ENCODE measurements around the gene SELENOH. TPM values are rescaled to one million over a fixed set of nuclear protein-coding genes. Genes with fewer than 3 reads are reported as not detected.

The SELENOH gene
- total and polyA plus RNA-seq, 9 of the 15 experiments (the other 6 are each of a cell fraction or from before 2014, with no cell fraction given), result 16.6 to 299 (median 118) TPM

GRCh38 chr11:57752954-57753353 lies 11.7 kb downstream of the SELENOH start:
- Histone ChIP-seq H3K36me3 (ENCODE audit: control insufficient read depth, insufficient read depth, low read length) (no peaks in the 10 kb centered on the region), H3K79me2 (ENCODE audit: control insufficient read depth, insufficient read depth, low read length) (no peaks in the 10 kb centered on the region), H3K4me3 (no peak overlapping the region), H3K27ac (ENCODE audit: extremely low read depth, low read depth, low read length) (no peak overlapping the region), H3K4me1 (replicated peaks in 1 of 2; ENCODE audit: control insufficient read depth in 2 of 2, insufficient read depth in 2 of 2, low read length in 2 of 2) (peaks cover 0 to 11% of the 10 kb centered on the region in 2 experiments; a peak in 2 of 5 replicates), H3K27me3 (ENCODE audit: control insufficient read depth in 2 of 2, insufficient read depth in 2 of 2, low read length in 2 of 2) (no peaks in the 10 kb centered on the region), H2AFZ (ENCODE audit: low read depth, low read length) (no peak overlapping the region), H3K4me2 (ENCODE audit: insufficient read depth, low read length) (no peak overlapping the region), H4K20me1 (replicated peaks; ENCODE audit: control insufficient read depth, insufficient read depth, low read length) (no peaks in the 10 kb centered on the region), H3K9me3 (replicated peaks; ENCODE audit: control insufficient read depth, insufficient read depth, low read depth, low read length) (no peaks in the 10 kb centered on the region), H3K9me1 (ENCODE audit: control insufficient read depth, insufficient read depth, low read length) (no peaks in the 10 kb centered on the region), H3K9ac (ENCODE audit: insufficient read depth in 1 of 2, low read depth in 2 of 2, low read length in 2 of 2) (no peak overlapping the region)
- ChIA-PET CTCF (ENCODE audit: low intra/inter-chr PET ratio) (no interaction called here), POLR2A (interaction anchor here (2.2 kb wide), 1 partner anchor 10 kb away, joined by 21 read pairs; the partner anchor contains the start of gene CTNND1)
- DNase-seq (ENCODE audit: extremely low read depth in 1 of 4, low spot score in 3 of 4) (no peak), ATAC-seq (no peak), FAIRE-seq (no peak)
- 95% methylated on average over 16 of the region's 30 CpGs for WGBS (ENCODE audit: insufficient coverage, low coverage, missing lambda C conversion rate)
- in situ Hi-C loops (cut with MboI), result no loop called here
- intact Hi-C loops (cut with micrococcal nuclease), result no loop called here
- TF ChIP-seq ETV5 (CRISPR knock-in tag; IDR thresholded peaks at IDR 0.05; ENCODE audit: low read depth) (no peak), POLR2G (IDR thresholded peaks at IDR 0.05; ENCODE audit: low read depth, low read length) (peak; percentile 59), HDAC3 (IDR thresholded peaks at IDR 0.05; ENCODE audit: borderline replicate concordance, partially characterized antibody) (no peak), ZBTB33 (CRISPR knock-in tag; IDR thresholded peaks at IDR 0.05) (peak; percentile 75)
- BruUV-seq (replicated peaks), result no TSS peak

Data from K562 (cell line).